HG03571 (cell line): ENCODE measurements around the gene TPRN.
"Not testable (repeated sequence)": the region's sequence is repeated elsewhere in the genome, so short reads cannot be mapped to it uniquely, and the experiment has no call there.

ENCODE experiments used
- ATAC-seq: cut with Tn5 transposase; IDR thresholded peaks from one replicate; pipeline ENCODE4 v1.9.1; 2021; ENCODE audit not compliant: unreplicated experiment

Gene TPRN, protein sequence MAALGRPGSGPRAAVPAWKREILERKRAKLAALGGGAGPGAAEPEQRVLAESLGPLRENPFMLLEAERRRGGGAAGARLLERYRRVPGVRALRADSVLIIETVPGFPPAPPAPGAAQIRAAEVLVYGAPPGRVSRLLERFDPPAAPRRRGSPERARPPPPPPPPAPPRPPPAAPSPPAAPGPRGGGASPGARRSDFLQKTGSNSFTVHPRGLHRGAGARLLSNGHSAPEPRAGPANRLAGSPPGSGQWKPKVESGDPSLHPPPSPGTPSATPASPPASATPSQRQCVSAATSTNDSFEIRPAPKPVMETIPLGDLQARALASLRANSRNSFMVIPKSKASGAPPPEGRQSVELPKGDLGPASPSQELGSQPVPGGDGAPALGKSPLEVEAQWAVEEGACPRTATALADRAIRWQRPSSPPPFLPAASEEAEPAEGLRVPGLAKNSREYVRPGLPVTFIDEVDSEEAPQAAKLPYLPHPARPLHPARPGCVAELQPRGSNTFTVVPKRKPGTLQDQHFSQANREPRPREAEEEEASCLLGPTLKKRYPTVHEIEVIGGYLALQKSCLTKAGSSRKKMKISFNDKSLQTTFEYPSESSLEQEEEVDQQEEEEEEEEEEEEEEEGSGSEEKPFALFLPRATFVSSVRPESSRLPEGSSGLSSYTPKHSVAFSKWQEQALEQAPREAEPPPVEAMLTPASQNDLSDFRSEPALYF

DNA sequence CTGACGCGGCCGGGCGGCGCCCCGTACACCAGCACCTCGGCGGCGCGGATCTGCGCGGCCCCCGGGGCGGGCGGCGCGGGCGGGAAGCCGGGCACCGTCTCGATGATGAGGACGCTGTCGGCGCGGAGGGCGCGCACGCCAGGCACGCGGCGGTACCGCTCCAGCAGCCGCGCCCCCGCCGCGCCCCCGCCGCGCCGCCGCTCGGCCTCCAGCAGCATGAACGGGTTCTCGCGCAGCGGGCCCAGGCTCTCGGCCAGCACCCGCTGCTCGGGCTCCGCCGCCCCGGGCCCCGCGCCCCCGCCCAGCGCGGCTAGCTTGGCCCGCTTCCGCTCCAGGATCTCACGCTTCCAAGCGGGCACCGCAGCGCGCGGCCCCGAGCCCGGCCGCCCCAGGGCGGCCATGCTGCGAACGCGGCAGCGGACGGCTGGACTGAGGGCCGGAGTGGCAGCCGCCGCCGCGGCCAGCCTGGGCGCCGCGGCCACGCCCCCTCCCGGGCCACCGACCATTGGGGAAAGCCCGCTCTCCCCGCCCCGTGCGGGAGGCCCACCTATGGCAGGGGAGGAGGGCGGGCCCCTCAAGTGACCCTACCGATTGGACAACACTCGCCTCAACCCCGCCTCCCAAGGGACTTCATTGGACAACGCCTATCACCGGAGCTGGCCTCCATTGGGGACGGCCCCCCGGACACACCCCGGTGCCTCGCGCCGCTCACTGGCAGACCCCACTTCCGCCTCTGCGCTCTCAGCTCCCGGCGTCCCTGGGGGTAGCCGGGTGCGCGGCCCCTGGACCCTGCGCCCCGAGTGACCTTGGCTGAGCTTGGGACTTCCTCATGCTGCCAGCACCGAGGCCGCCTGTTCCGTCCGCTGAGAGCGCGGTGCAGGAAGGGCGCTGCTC lies at the start of gene TPRN:
TSS of gene TPRN (minus strand) at position 431 of the 894 bp plus-strand sequence. CDS start at position 401, 30 bp downstream.
- peak; percentile 80 for ATAC-seq

DNA sequence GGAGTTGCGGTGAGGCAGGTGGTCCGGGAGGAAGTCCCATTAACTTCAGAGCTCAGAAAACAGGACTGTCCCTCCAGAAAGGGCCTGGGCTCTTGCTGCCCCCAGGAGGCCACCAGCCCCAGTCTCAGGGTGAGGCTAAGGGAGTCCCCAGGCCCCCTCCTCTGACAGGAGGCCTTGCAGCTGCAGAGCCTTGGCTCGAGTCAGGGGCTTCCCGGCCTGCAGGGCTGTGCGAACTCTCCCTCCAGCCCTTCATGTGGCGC lies 47.3 kb upstream of the TPRN start:
- ATAC-seq = no peak

DNA sequence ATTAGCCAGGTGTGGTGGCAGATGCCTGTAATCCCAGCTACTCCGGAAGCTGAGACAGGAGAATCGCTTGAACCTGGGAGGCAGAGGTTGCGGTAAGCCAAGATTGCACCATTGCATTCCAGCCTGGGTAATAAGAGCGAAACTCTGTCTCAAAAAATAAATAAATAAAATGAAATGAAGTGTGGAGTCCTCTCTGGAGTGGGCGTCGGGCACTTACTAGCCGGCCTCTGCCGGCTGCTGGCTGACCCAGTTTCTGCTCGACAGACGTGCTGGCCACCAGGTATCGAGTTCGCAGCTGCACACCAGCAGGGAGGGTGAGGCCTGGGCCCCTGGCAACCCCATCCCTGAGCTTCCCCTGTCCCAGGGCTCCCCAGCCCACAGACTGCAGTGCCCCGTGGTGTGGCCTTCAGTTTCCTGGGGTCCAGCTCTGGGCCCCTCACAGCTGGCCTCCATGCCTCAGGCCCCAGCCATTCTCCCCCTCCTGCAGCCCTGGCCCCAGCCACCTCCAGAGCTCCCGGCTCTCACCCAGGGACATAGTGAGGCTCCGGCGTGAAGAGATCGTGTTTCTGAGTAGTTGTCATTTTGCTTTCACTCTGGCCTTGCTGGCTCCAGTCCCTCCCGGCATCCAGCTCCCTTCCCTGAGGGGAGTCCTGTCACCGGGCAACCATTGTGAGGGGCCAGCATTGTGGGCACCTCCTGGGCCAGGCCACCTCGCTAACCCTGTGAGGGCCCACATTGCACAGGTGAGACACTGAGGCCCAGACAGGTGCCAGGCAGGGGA lies 46.8 kb upstream of the TPRN start:
- ATAC-seq = no peak

DNA sequence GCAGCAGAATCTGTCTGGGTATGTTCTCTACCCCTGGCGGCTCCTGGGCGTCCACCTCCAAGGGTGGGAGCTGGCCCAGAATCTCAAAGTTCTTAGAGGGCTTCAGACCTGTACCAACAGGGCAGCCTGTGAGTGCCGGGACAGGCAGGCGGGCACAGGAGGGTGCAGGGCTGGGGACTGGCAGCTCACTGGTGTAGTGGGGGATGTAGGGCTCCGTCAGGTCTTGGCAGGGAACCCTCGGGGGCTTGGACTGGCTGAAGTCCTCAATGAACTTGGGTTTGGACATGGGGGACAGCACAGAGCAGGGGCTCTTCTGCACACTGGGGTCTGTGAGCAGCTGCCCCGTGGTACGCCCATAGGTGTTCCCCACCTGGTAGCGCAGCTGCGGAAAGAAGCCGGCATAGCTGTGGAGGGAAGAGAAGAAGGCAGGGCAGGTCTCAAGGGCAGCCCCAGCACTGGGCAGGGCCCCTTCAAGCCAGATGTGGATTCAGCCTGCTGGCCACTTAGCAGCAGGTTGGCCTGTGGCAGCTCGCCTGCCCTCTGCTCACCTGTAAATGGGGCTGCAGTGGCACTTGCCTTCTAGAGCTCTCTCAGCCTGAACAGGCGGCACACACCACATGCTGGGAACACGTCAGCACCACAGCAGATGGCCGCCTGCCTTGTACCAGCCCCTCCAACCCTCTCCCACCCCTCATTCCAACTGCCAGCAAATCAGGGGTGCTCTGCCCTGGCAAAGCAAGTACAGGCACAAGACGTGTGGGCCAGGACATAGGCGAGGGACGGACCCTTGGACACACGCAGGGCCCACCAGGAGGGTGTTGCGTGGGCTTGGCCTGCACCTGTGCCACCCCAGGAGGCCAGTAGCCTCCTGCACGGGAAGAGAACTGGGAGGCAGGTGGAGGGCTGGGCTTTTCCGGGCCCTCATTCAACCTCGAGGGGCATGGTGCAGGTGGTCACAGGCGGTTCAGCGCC lies 45.2 kb upstream of the TPRN start:
- no peak for ATAC-seq

DNA sequence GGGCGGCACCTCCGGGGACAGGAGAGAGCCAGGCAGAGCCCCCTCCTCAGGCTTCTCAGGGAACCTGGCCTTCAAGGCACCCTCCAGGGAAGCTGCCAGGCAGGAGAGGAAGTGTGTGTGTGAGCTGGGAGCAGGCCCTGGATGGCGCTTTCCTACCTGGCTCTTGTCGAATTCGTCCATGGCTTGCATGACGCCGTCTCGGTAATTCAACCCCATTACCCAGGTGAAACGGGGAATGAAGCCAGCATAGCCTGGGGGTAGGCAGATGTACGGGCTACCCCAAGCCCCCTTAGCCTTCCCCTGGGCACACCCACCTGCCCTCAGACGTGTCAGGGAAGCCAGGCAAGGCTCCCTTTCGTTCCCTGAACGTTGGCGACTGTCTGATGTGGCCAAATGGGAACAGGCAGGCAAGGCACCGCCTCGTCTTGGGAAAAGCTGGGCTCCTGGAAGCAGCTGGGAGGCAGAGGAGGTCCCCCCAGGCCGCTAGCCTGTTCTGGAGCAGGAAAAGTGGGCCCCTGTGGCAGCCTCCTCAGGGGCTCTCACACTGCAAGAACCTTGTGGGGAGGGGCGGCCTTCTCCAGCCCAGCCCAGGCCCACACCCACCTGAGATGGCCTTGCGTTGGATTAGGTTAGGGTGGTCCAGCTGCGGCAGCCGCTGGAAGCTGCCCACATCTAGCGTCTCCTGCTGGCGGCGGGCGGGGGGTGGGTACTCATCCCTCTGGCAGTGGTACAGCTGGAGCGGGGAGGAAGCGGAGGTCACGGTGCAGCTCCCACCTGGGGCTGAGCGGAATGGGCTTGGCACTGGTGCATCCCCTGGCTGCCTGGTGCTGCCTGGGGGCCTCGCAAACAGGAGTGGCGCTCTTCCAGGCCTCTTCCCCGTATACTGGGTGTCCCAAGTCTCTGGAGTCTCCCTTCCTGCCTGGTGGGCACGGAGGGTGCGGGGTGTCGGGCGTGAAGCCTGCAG lies 44.2 kb upstream of the TPRN start:
- no peak for ATAC-seq

DNA sequence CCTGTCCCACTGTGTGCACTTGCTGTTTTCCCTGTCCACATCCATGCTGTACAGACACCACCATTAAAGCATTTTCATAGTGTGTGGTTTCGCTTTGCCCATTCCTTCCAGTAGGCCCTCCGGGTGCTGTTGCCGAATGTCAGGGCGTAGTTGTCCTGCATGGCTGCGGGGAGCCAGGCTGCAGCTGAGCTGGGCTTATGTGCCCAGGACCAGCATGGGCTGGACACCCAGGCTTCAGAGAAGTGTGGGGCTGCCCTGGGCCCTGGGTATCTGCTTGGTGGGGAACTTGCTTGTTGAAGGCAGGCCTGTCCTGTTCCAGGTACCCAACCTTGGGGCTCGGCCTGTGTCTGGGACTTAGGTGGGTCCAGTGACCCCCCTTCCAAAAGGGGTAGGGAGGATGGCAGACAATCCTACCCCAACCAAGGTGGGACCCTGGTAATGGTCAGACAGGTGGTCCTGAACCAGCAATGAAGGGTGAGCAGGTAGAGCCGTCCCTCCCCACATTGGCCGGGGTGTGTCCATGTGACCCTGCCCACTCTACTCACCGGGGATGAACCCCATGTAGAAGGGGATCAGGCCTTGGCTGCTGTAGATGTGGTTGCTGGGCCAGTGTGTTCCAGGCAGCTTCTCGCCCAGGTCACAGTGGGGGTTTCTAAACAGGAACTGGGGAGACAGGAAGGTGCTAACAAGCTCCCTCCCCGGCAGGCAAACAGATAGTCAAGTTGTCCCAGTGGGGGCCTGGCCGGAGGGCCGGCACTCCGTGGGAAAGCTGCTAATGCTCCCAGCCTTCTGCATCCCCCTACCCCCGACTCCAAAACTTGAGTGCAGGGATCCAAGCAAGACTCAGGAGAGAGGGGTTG lies 43.3 kb upstream of the TPRN start:
- ATAC-seq = no peak

DNA sequence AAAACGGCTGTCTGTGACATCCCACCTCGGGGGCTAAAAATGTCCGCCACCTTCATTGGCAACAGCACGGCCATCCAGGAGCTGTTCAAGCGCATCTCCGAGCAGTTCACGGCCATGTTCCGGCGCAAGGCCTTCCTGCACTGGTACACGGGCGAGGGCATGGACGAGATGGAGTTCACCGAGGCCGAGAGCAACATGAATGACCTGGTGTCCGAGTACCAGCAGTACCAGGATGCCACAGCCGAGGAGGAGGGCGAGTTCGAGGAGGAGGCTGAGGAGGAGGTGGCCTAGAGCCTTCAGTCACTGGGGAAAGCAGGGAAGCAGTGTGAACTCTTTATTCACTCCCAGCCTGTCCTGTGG lies 42.7 kb upstream of the TPRN start:
- not testable (repeated sequence) for ATAC-seq

DNA sequence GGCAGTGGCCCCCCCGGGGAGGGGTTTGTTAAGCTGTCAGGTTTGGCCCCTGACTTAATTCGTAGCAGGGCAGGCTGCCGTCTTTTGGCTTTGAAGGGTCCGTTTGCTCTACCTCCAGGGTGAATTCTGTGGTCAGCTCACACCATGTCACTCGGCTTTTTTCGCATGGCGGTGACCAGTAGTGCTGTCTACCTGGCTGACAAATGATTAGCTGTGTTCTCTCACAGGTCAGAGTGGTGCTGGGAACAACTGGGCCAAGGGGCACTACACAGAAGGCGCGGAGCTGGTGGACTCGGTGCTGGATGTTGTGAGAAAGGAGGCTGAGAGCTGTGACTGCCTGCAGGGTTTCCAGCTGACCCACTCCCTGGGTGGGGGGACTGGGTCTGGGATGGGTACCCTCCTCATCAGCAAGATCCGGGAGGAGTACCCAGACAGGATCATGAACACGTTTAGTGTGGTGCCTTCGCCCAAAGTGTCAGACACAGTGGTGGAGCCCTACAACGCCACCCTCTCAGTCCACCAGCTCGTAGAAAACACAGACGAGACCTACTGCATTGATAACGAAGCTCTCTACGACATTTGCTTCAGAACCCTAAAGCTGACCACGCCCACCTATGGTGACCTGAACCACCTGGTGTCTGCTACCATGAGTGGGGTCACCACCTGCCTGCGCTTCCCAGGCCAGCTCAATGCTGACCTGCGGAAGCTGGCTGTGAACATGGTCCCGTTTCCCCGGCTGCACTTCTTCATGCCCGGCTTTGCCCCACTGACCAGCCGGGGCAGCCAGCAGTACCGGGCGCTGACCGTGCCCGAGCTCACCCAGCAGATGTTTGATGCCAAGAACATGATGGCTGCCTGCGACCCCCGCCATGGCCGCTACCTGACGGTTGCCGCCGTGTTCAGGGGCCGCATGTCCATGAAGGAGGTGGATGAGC lies 42.0 kb upstream of the TPRN start:
- ATAC-seq = no peak

DNA sequence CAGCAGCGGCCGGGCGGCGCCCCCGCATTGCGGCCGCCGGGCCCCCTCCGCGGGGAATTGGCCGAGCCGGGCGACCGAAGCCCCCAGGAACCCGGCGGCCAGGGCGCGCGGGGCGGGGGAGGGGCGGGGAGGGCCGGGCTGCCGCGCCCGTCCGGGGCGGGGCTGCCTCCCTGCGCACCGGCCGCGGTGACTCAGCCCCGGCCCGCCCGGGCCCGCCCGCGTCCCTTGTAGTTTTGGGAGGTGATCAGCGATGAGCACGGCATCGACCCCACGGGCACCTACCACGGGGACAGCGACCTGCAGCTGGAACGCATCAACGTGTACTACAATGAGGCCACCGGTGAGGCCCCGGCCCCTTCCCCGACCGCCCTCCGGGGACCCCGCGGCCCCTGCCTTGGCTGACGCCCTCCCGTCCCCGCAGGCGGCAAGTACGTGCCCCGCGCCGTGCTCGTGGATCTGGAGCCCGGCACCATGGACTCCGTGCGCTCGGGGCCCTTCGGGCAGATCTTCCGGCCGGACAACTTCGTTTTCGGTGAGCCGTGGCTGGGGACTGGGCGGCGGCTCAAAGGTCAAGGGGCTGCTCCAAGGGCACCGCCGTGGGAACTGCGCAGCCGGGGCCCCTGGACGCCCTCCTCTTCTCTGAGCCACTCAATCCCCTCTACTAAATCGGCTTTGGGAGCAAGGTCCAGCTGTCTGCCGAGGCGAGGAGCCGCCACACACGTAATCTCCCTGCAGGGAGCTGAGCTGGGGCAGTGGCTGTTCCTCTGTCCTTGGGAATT lies 41.1 kb upstream of the TPRN start:
- peak; percentile 0 for ATAC-seq

DNA sequence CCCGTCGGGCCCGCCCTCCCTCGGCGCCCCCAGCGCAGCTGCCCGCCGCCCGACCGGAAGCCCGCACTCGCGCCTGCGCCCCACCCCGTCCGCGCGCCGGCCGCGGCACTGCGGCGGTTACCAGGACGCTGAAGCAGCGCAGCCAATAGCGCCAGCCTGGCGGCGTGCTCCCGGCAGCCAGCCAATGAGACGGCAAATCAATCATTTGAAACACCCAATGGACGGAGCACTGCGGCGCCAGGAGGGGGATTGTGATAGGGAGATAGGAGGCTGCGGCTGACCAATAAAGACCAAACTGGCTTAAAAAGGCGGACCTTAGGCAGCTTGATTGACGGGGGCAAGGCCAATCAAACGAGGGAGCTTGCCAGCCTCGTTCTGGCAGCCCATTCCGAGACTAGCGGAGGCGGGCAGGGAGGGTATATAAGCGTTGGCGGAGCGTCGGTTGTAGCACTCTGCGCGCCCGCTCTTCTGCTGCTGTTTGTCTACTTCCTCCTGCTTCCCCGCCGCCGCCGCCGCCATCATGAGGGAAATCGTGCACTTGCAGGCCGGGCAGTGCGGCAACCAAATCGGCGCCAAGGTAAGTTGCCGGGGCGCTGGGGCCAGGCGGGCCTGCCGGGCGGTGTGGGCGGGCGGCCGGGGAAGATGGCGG lies 40.4 kb upstream of the TPRN start, which contains the start of gene TUBB4B:
TSS of gene TUBB4B (plus strand) at position 447 of the 649 bp plus-strand sequence. CDS start at position 521, 74 bp downstream.
- ATAC-seq = peak; percentile 71

DNA sequence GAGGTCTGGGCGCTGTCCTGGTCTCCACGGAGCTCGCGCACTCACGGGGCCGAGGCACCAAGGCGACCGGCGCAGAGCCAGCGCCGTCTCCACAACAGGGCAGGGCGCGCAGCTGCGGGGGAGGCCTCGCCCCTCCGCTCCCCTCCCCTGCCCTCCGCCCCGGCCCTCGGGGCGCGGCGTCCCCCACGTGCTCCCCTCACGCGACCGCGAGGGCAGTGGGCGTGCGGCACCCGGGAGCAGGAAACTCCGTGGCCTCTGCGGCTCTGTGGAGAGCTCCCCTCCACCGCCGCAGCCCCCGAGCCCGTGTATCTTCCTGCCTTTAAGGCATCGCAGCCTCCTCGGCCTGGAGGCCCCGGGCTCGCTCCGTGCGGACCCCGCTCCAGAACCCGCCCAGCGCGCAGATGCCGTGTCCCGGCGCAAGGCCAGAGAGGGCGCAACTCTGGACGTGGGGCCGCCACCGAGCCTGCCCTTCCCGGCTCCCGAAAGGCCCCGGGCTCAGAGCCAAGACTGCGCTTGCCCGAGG lies 39.8 kb upstream of the TPRN start:
- ATAC-seq = peak; percentile 27

DNA sequence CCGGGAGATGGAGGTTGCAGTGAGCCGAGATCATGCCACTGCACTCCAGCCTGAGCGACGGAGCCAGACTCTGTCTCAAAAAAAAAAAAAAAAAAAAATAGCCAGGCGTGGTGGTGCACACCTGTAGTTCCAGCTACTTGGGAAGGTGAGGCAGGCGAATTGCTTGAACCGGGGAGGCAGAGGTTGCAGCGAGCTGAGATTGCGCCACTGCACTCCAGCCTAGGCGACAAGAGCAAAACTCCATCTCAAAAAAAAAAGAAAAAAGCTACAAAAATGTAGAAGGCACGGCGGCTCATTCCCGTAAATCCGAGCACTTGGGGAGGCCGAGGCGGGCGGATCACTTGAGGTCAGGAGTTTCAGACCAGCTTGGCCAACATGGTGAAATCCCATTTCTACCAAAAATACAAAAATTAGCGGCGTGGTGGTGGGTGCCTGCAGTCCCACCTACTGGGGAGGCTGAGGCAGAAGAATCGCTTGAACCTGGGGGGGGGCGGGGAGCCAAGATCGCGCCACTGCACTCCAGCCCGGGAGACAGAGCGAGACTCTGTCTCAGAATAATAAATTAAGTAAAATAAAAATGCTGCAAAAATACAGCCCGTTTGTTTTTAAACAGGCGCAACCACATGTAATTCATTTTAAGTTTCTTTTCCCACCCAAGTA lies 39.1 kb upstream of the TPRN start:
- ATAC-seq = not testable (repeated sequence)

DNA sequence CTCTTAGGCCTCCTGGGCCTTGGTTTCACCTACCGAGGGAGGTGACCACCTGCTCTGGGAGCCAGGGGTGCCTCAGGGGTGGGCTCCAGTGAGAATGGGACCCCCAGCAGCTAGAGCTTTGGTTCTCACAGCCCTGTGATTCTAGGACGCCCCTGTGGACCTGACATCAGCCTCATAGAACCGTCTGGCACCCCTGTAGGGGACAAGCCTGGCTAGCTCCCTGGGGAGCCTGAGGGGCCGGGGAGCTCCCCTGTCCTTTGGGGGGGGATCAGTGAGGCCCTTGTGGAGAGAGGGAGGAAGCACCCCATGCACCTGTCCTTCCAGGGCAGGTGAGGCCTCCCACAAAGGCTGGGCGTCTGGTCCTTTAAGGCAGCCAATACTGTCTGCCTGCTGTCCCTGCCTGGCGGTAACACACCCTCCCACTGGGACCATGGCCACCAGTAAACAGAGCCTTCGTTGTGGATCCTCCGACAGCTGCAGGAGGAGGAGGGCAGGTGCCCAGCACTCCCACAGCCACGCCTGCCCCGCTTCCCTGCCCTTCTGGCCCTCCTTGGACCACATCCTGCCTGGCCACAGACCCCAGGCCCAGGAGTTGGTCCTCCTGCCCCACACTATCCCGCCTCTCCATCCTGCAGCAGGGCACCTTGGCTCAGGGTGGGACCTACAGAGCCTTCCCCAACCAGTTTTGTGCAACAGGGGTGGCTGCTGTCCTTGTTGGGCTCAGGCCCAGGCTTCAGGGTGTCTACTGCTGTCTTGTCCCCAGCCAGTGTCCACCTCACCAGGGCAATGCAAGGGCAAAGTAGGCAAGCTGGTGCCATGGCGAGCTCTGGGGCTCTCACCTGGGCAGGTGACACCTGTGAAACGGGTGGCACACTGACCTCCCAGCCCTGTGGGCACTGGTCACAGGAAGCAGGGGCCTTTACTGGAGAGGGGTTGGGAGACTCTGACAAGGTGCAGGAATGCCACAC lies 37.5 kb upstream of the TPRN start:
- ATAC-seq = no peak
